ENCODE data around the gene CAMK1D.

DNA sequence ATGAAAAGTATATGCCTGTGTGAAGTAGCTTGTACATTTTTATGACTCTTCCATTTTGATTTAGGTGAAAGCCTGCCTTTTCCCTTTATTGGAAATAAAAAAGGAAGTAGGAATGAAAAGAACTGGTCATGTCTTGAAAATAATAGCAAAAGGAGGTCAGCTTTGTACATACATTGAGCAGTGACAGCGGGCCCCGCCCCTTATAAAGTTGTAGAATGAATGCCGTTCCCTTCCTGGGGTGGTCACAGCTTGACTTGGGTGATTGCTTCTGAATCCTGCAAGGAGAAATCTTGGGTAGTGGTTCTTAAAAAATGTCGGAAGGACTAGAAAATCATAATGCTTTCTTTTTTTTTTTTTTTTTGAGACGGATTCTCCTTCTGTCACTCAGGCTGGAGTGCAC lies 31.7 kb downstream of the CAMK1D start:
- TF ChIP-seq, protein P1, sequence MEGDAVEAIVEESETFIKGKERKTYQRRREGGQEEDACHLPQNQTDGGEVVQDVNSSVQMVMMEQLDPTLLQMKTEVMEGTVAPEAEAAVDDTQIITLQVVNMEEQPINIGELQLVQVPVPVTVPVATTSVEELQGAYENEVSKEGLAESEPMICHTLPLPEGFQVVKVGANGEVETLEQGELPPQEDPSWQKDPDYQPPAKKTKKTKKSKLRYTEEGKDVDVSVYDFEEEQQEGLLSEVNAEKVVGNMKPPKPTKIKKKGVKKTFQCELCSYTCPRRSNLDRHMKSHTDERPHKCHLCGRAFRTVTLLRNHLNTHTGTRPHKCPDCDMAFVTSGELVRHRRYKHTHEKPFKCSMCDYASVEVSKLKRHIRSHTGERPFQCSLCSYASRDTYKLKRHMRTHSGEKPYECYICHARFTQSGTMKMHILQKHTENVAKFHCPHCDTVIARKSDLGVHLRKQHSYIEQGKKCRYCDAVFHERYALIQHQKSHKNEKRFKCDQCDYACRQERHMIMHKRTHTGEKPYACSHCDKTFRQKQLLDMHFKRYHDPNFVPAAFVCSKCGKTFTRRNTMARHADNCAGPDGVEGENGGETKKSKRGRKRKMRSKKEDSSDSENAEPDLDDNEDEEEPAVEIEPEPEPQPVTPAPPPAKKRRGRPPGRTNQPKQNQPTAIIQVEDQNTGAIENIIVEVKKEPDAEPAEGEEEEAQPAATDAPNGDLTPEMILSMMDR (IDR thresholded peaks at IDR 0.05) = no peak
- TF ChIP-seq POLR2A (IDR thresholded peaks at IDR 0.05) = no peak
